GM19023 (cell line): ENCODE results near the gene POTED.
"Not testable (repeated sequence)": the region's sequence is repeated elsewhere in the genome, so short reads cannot be mapped to it uniquely, and the experiment has no call there.

Source experiments
- ATAC-seq: cut with Tn5 transposase; IDR thresholded peaks from one replicate; pipeline ENCODE4 v1.9.1; 2021; ENCODE audit warnings: mild to moderate bottlenecking, moderate library complexity; ENCODE audit not compliant: unreplicated experiment

Gene POTED

DNA sequence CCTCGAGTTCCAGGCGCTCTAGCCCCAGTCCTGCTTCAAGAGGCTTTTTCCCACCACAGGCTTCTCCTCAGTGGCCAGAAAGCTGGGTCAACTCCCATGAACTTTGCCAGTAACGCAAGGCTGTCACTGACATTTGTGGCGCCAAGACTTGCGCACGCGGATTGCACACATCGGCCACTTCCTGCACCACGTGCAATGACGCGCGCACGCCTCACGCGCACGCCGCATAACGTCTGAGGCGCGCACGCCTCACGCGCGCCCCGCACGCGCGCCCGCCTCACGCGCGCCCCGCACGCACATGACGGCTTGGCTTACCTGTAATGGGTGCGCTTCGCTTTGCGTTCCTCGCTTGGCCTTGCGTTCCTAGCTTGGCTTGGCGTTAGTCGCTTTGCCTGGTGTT is at the start of gene POTED:
TSS of gene POTED (plus strand) at position 301 of the 400 bp plus-strand sequence. CDS start 452 bp downstream, outside the sequence.
- ATAC-seq, result not testable (repeated sequence)

DNA sequence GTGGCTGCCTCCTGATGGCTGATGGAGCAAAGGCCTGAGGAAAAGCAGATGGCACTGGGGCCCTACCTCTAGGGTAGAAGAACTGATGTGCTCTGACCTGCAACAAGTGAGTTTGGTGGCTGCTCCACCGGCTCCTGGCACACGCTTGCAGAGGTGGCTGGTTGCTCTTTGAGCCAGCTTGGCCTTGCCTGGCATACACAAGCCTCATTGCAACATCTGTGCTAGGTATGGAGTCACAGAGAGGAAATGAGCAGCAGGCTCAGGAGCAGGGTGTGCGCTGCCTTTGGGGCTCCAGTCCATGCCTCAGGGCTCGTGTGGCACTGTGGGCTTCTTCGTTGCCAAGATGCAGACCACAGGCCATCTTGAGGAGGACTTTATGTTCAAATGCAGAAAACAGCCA is 40.5 kb downstream of the POTED start:
- not testable (repeated sequence) for ATAC-seq

DNA sequence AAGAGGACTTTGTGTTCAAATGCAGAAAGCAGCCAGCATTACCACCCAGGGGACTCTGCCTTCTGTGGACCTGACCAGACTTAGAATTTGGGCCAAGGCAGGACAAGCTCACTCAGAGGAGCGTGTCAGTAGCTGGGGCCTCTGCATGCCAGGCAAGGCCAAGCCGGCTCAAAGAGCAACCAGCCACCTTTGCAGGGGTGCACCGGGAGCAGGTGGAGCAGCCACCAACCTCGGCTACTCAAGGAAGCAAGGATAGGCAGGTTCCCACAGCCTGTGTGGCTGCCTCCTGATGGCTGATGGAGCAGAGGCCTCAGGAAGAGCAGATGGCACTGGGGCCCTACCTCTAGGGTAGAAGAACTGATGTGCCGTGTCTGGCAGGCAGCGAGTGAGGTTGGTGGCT is 42.2 kb downstream of the POTED start:
- ATAC-seq, result not testable (repeated sequence)
